MM.1S (cell line): ENCODE results near the gene PIK3R3.
"Not testable (repeated sequence)": the region's sequence is repeated elsewhere in the genome, so short reads cannot be mapped to it uniquely, and the experiment has no call there.

Source experiments
- CTCF ChIP-seq: fragments of 300-600 bp; sonication (generic); IDR thresholded peaks from 2 replicates; pipeline ENCODE4 v1.5.1; 2016; ENCODE audit warnings: antibody characterized with exemption, low read length, mixed read lengths
- EZH2 ChIP-seq: fragments of 300-600 bp; sonication (generic); optimal IDR thresholded peaks from 2 replicates; pipeline ENCODE3; 2017; ENCODE audit warnings: low read depth, mild to moderate bottlenecking, antibody characterized with exemption, low read length, mixed read lengths

GRCh38 chr1:46095110-46095509 lies 37.3 kb downstream of the PIK3R3 start:
- TF ChIP-seq CTCF, EZH2: not testable (repeated sequence)
